Pancreas (tissue), 10 donors: Measurements from ENCODE around the gene CCDC138. TPM values are rescaled to one million over a fixed set of nuclear protein-coding genes. Genes with fewer than 3 reads are reported as not detected.
A peak's percentile ranks its signal among the peaks of the same experiment; 100 is the strongest.

Source experiments
- ATAC-seq, 4 donors: fragments of 200-7000 bp; cut with Tn5 transposase; one replicate each; pipeline versions ENCODE4 v1.8.0 to v1.9.1; 2020; ENCODE audit warnings: mild to moderate bottlenecking in 4 of 4, moderate library complexity in 4 of 4
- DNase-seq, 6 donors: peaks; one replicate each; pipeline ENCODE4 v3.0.0-alpha.2; 2020
- FAIRE-seq: peaks from 2 replicates; lab custom pipeline; 2012; peaks lifted over from hg19 to GRCh38; lab: Jason Lieb, UNC
- H3K27ac ChIP-seq, 4 donors: fragments of 200-600 bp; sonication (generic); 1 replicate in 3 of 4; 2 replicates in 1 of 4; pipeline versions ENCODE4 v1.5.0 to v1.8.0; 2020
- H3K27me3 ChIP-seq, 4 donors: fragments of 200-600 bp; one replicate each; pipeline ENCODE4 v1.8.0; 2021
- H3K36me3 ChIP-seq, 3 donors: fragments of 200-600 bp; sonication (generic) in 1 of 3; one replicate each; pipeline versions ENCODE4 v1.5.0 to v1.8.0; 2020 to 2021
- H3K4me1 ChIP-seq, 3 donors: fragments of 200-600 bp; one replicate each; pipeline ENCODE4 v1.8.0; 2021
- H3K4me3 ChIP-seq, 4 donors: fragments of 200-600 bp; sonication (generic) in 2 of 4; one replicate each; pipeline versions ENCODE4 v1.5.0 to v1.8.0; 2020 to 2021
- H3K9me3 ChIP-seq, 4 donors: fragments of 200-600 bp; one replicate each; pipeline ENCODE4 v1.8.0; 2021
- WGBS, 2 donors: extraction: QIAGEN DNeasy Blood & Tissue Kit; methylation state at CpG; one replicate each; pipeline ENCODE4 v1.1.7; 2013; 5-methylcytosine and 5-hydroxymethylcytosine counted together
- intact Hi-C, 3 donors: fragments of 100-400 bp; cut with DNase I; formaldehyde crosslinking; loops; one replicate each; pipeline versions ENCODE4 v1.11.1 to v1.14.2; 2022
- polyA plus RNA-seq, 2 donors: library from polyadenylated mRNA; stranded (reverse); fragments of 200-250 nt; gene quantifications; one replicate each; pipeline ENCODE4 v1.2.3, GENCODE V29; 2013
- total RNA-seq, 6 donors: library from RNA; stranded (reverse); fragmentation: NEBNext Ultra II Directional in 4 of 6; extraction: Animal tissue kit (Norgen Biotek cat#: 25700) in 4 of 6; gene quantifications; one replicate each; pipeline versions ENCODE4 v1.2.1 to v1.2.4, GENCODE V29; 2021 to 2023
- TF ChIP-seq, protein P1 (sequence below), 4 donors: fragments of 200-600 bp; sonication (generic) in 3 of 4; IDR thresholded peaks; one replicate each; pipeline versions ENCODE4 v1.5.0 to v1.8.0; 2021; ENCODE audit warnings: antibody characterized with exemption in 4 of 4
- donor health status: healthy with polysubstance abuse.
- donor health status: DM: no; HTN: no; CAD: no; lungs with moderate emphysema.
- donor health status: DM: no; HTN: no; CAD: no.
- donor health status: control.
- donor health status: control.
- donor health status: Bipolar disorder and iron deficiency.
- donor health status: DM: yes; HTN: yes; CAD: no.
- donor health status: DM: no; HTN: no; CAD: no.
- donor health status: DM: no; HTN: no; CAD: no.
- donor health status: DM: yes; HTN: yes; CAD: no.

The CCDC138 gene
- total and polyA plus RNA-seq, 8 donors: 0.72 to 2.0 (median 1.6) TPM

- no peaks in the 10 kb centered on the region for H3K27me3 ChIP-seq
- intact Hi-C loops: no loop called here
- 75 to 83% methylated on average over 2 of the region's 2 CpGs for WGBS, 2 donors
- ATAC-seq (no peak), FAIRE-seq (no peak), DNase-seq (no peak)
- H3K27ac ChIP-seq: no peak overlapping the region
- H3K4me3 ChIP-seq: no peak overlapping the region
- H3K9me3 ChIP-seq: no peaks in the 10 kb centered on the region
- TF ChIP-seq, protein P1, sequence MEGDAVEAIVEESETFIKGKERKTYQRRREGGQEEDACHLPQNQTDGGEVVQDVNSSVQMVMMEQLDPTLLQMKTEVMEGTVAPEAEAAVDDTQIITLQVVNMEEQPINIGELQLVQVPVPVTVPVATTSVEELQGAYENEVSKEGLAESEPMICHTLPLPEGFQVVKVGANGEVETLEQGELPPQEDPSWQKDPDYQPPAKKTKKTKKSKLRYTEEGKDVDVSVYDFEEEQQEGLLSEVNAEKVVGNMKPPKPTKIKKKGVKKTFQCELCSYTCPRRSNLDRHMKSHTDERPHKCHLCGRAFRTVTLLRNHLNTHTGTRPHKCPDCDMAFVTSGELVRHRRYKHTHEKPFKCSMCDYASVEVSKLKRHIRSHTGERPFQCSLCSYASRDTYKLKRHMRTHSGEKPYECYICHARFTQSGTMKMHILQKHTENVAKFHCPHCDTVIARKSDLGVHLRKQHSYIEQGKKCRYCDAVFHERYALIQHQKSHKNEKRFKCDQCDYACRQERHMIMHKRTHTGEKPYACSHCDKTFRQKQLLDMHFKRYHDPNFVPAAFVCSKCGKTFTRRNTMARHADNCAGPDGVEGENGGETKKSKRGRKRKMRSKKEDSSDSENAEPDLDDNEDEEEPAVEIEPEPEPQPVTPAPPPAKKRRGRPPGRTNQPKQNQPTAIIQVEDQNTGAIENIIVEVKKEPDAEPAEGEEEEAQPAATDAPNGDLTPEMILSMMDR (IDR thresholded peaks at IDR 0.05): no peak
- H3K4me1 ChIP-seq: no peaks in the 10 kb centered on the region
- H3K36me3 ChIP-seq: no peaks in the 10 kb centered on the region
Observed at GRCh38 chr2:108853421-108853820, 66.8 kb downstream of the CCDC138 start.

DNA sequence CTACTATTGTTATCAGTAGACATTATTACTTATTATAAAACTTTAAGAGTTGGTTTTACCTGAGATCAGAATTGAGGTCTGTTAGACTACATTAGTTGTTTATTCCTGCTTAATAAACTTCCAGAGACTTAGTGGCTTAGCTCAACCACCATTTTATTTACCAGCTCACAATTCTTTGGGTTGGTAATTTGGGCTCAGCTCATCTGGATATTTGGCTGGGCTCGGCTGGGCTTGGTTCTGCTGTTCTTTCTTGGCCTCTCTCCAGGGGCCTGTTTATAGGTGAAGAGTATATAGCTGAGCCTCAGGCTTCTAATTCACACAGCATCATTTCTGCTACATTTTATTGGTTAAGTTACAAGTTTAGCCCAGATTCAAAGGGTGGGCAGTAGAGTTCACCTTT is 67.9 kb downstream of the CCDC138 start:
- Histone ChIP-seq H3K27ac (no peak overlapping the region), H3K27me3 (no peaks in the 10 kb centered on the region), H3K9me3 (no peaks in the 10 kb centered on the region), H3K4me1 (no peaks in the 10 kb centered on the region), H3K4me3 (no peak overlapping the region), H3K36me3 (no peaks in the 10 kb centered on the region)
- intact Hi-C loops: no loop called here
- TF ChIP-seq, protein P1 (IDR thresholded peaks at IDR 0.05): no peak
- WGBS, 2 donors: 62 to 76% methylated on average over 1 of the region's 1 CpG
- DNase-seq (no peak), FAIRE-seq (no peak), ATAC-seq (no peak)

DNA sequence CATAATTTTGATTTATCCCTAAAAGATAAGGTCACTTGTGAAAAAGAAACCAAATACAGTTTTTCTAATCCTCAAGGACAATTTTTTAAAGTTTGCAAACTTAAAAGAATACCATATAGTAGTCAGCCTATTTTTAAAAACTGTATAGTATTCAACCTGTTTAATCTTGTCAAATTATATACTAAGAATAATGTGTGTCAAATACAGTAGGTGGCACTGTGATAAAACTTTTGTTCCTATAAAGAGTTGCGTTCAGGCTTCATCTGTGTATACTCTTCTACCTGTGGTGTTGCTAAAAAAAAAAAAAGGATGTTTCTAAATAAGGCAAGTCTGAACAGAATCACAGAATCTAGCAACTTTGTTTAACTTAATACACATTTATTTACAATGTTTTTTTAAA is 68.6 kb downstream of the CCDC138 start:
- ATAC-seq (peak in 1 of 4 donors; percentile 46), FAIRE-seq (peak; percentile 94), DNase-seq (no peak)
- no peak overlapping the region for H3K4me3 ChIP-seq
- intact Hi-C loops: no loop called here
- no peaks in the 10 kb centered on the region for H3K27me3 ChIP-seq
- TF ChIP-seq, protein P1 (IDR thresholded peaks at IDR 0.05): no peak
- WGBS, 2 donors: 58 to 66% methylated on average over 1 of the region's 1 CpG
- no peak overlapping the region for H3K27ac ChIP-seq
- H3K4me1 ChIP-seq: no peaks in the 10 kb centered on the region
- H3K9me3 ChIP-seq: no peaks in the 10 kb centered on the region
- H3K36me3 ChIP-seq: no peaks in the 10 kb centered on the region

DNA sequence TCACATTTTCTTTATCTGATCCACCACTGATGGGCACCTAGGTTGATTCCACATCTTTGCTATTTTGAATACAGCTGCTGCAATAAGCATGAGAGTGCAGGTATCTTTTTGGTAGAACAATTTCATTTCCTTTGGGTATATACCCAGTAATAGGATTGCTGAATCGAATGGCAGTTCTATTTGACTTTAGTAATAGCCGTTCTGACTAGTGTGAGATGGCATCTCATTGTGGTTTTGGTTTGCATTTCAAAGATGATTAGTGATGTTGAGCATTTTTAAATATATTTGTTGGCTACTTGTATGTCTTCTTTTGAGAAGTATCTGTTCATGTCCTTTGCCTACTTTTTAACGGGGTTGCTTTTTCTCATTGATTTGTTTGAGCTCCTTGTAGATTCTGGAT is 72.3 kb downstream of the CCDC138 start:
- no peaks in the 10 kb centered on the region for H3K4me1 ChIP-seq
- ATAC-seq (no peak), DNase-seq (no peak), FAIRE-seq (no peak)
- TF ChIP-seq, protein P1 (IDR thresholded peaks at IDR 0.05): no peak
- H3K4me3 ChIP-seq: no peak overlapping the region
- intact Hi-C loops: no loop called here
- H3K27ac ChIP-seq: no peak overlapping the region
- H3K27me3 ChIP-seq: no peaks in the 10 kb centered on the region
- H3K9me3 ChIP-seq: no peaks in the 10 kb centered on the region
- H3K36me3 ChIP-seq: no peaks in the 10 kb centered on the region
- WGBS, 2 donors: 96% methylated on average over 3 of the region's 3 CpGs

GRCh38 chr2:108866041-108866440 is 79.5 kb downstream of the CCDC138 start:
- TF ChIP-seq, protein P1 (IDR thresholded peaks at IDR 0.05): no peak
- Histone ChIP-seq H3K27ac (no peak overlapping the region), H3K4me1 (no peaks in the 10 kb centered on the region), H3K4me3 (no peak overlapping the region), H3K27me3 (no peaks in the 10 kb centered on the region), H3K36me3 (no peaks in the 10 kb centered on the region), H3K9me3 (no peaks in the 10 kb centered on the region)
- DNase-seq (no peak), ATAC-seq (no peak), FAIRE-seq (no peak)
- intact Hi-C loops: no loop called here
